Large intestine (tissue), 3 donors: Measurements from ENCODE around the gene ADAMTS18. TPM values are rescaled to one million over a fixed set of nuclear protein-coding genes. Genes with fewer than 3 reads are reported as not detected.

Experiments used
- DNase-seq, 2 donors: peaks; one replicate each; pipeline versions ENCODE4 v3.0.0 to v3.0.0-alpha.2; 2013
- H3K27ac ChIP-seq: one replicate; pipeline ENCODE4 v1.5.1; 2013; ENCODE audit warnings: low read length
- H3K27me3 ChIP-seq: 2 replicates; pipeline ENCODE4 v1.6.1; 2013; ENCODE audit warnings: low read length; ENCODE audit not compliant: control insufficient read depth, insufficient read depth
- H3K36me3 ChIP-seq: 2 replicates; pipeline ENCODE4 v1.6.1; 2013; ENCODE audit warnings: low read length; ENCODE audit not compliant: control insufficient read depth, insufficient read depth
- H3K4me1 ChIP-seq: one replicate; pipeline ENCODE4 v1.6.1; 2013; ENCODE audit warnings: low read length; ENCODE audit not compliant: control insufficient read depth, insufficient read depth
- H3K4me3 ChIP-seq: one replicate; pipeline ENCODE4 v1.5.1; 2013; ENCODE audit warnings: low read length
- H3K9me3 ChIP-seq: one replicate; pipeline ENCODE4 v1.6.1; 2013; ENCODE audit warnings: mild to moderate bottlenecking, low read depth, low read length, moderate library complexity; ENCODE audit not compliant: control insufficient read depth
- WGBS: methylation state at CpG from one replicate; pipeline ENCODE4 v1.1.5; 2013; ENCODE audit warnings: low lambda C conversion rate; ENCODE audit not compliant: insufficient coverage; 5-methylcytosine and 5-hydroxymethylcytosine counted together
- polyA plus RNA-seq: library from polyadenylated mRNA; unstranded; fragments of 120-200 nt; gene quantifications from one replicate; pipeline ENCODE4 v1.2.1, GENCODE V29; 2013

Gene ADAMTS18
- polyA plus RNA-seq, 1 donor: 1.9 TPM

- Histone ChIP-seq H3K27ac (no peak overlapping the region), H3K36me3 (no peaks in the 10 kb centered on the region), H3K4me3 (no peak overlapping the region), H3K27me3 (no peaks in the 10 kb centered on the region), H3K4me1 (no peaks in the 10 kb centered on the region), H3K9me3 (no peaks in the 10 kb centered on the region)
- 100% methylated on average over 1 of the region's 5 CpGs for WGBS
- DNase-seq: no peak
Observed at GRCh38 chr16:77457046-77457445, 22.2 kb upstream of the ADAMTS18 start.

- no peak overlapping the region for H3K4me3 ChIP-seq
- no peak overlapping the region for H3K27ac ChIP-seq
- DNase-seq: no peak
- no peaks in the 10 kb centered on the region for H3K36me3 ChIP-seq
- no peaks in the 10 kb centered on the region for H3K27me3 ChIP-seq
- no CpG with 5 or more reads among the region's 3 CpGs for WGBS
- H3K4me1 ChIP-seq: no peaks in the 10 kb centered on the region
- H3K9me3 ChIP-seq: no peaks in the 10 kb centered on the region
Observed at GRCh38 chr16:77452243-77452642, 17.4 kb upstream of the ADAMTS18 start.

DNA sequence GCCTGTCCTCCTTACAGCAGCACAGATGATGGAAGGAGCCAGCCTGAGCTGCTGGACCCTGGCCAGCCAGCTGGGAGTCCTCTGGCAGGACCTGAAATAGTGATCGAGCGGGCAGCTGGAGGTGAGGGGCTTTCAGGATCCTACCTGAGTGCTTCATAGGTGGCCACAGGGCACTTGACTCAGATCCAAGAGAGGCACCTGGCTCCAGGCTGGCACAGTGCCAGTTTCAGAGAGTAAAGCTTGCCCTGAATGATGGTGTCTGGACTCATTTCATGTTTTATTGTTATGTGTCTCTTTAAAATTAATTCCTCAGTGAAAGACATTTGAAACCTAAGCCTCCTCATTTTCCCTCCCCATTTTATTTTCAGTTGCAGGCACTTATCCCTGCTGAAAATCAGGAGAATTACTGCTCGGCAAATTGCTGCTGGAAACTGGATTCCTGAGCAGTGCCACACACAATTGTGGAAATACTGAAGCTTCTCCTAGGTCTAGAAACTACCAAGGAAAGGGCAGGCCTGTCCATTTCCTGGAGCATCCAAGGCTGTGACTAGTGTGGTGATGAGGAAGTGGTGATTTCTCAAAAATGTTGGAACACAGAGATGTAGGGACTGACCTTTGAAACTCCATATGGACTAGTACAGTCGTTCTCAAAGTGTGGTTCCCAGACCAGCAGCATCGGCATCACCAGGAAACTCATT lies 16.1 kb upstream of the ADAMTS18 start:
- Histone ChIP-seq H3K27ac (no peak overlapping the region), H3K4me3 (no peak overlapping the region), H3K36me3 (no peaks in the 10 kb centered on the region), H3K27me3 (no peaks in the 10 kb centered on the region), H3K4me1 (no peaks in the 10 kb centered on the region), H3K9me3 (no peaks in the 10 kb centered on the region)
- no CpG with 5 or more reads among the region's 5 CpGs for WGBS
- peak in 1 of 2 donors; percentile 14 for DNase-seq

GRCh38 chr16:77449208-77449607 lies 14.4 kb upstream of the ADAMTS18 start:
- no peak for DNase-seq
- Histone ChIP-seq H3K36me3 (no peaks in the 10 kb centered on the region), H3K27ac (no peak overlapping the region), H3K4me1 (no peaks in the 10 kb centered on the region), H3K27me3 (no peaks in the 10 kb centered on the region), H3K9me3 (no peaks in the 10 kb centered on the region), H3K4me3 (no peak overlapping the region)

GRCh38 chr16:77445324-77445723 lies 10.5 kb upstream of the ADAMTS18 start:
- WGBS: no CpG with 5 or more reads among the region's 2 CpGs
- H3K9me3 ChIP-seq: no peaks in the 10 kb centered on the region
- DNase-seq: no peak
- no peaks in the 10 kb centered on the region for H3K4me1 ChIP-seq
- no peaks in the 10 kb centered on the region for H3K27me3 ChIP-seq
- H3K36me3 ChIP-seq: no peaks in the 10 kb centered on the region
- H3K27ac ChIP-seq: no peak overlapping the region
- H3K4me3 ChIP-seq: no peak overlapping the region

- H3K36me3 ChIP-seq: no peaks in the 10 kb centered on the region
- no peak for DNase-seq
- WGBS: no CpG with 5 or more reads among the region's 1 CpG
- H3K4me3 ChIP-seq: no peak overlapping the region
- no peaks in the 10 kb centered on the region for H3K27me3 ChIP-seq
- H3K27ac ChIP-seq: no peak overlapping the region
- H3K9me3 ChIP-seq: no peaks in the 10 kb centered on the region
- H3K4me1 ChIP-seq: no peaks in the 10 kb centered on the region
Observed at GRCh38 chr16:77444147-77444460, 9.3 kb upstream of the ADAMTS18 start.

DNA sequence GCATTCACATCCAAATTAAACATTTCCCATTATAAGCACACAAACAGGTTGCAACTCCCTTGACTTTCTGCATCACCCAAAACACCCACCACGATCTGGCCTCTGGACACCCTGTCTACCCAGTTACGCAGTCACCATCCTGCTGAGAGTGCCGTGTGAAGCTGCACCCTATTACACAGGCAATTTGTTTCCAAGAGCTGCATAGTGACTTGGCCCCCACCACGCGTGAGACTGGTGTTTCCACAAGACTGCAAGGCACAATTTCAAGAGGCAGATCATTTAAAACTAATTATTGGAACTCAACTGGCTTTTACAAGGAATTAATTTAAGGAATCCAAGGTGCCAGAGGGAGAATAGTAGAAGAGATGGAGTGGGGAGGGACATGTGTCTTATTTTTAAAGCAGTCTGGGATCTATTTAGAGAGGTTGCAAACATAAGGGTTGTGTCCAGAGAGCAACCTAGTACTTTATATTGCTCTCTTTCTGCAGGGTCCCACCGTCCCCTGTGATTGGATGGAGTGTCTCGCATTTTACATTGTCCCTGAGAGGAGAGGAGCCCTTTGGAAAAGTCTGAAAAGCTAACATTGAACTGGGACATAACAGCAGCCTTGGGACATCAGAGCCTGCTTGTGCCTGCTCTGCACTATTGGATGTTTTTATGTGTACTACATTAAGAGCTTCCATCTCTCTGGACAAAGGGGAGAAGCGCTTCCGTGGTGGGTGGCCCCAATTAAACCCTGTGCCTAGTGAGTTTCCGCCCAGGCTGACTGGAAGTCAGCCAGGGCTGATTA lies 8.7 kb upstream of the ADAMTS18 start:
- Histone ChIP-seq H3K4me3 (no peak overlapping the region), H3K9me3 (no peaks in the 10 kb centered on the region), H3K36me3 (no peaks in the 10 kb centered on the region), H3K27ac (no peak overlapping the region), H3K27me3 (no peaks in the 10 kb centered on the region), H3K4me1 (no peaks in the 10 kb centered on the region)
- DNase-seq: no peak
- WGBS: no CpG with 5 or more reads among the region's 10 CpGs

- H3K9me3 ChIP-seq: no peaks in the 10 kb centered on the region
- H3K4me1 ChIP-seq: no peaks in the 10 kb centered on the region
- H3K27me3 ChIP-seq: peaks cover 7% of the 10 kb centered on the region
- no peak for DNase-seq
- H3K27ac ChIP-seq: no peak overlapping the region
- no peak overlapping the region for H3K4me3 ChIP-seq
- no peaks in the 10 kb centered on the region for H3K36me3 ChIP-seq
- WGBS: no CpG with 5 or more reads among the region's 2 CpGs
Observed at GRCh38 chr16:77442078-77442477, 7.2 kb upstream of the ADAMTS18 start.

- WGBS: 7% methylated on average over 2 of the region's 3 CpGs
- H3K4me3 ChIP-seq: no peak overlapping the region
- no peaks in the 10 kb centered on the region for H3K9me3 ChIP-seq
- no peaks in the 10 kb centered on the region for H3K36me3 ChIP-seq
- no peak overlapping the region for H3K27ac ChIP-seq
- DNase-seq: no peak
- peaks cover 33% of the 10 kb centered on the region for H3K27me3 ChIP-seq
- H3K4me1 ChIP-seq: no peaks in the 10 kb centered on the region
Observed at GRCh38 chr16:77439106-77439505, 4.3 kb upstream of the ADAMTS18 start.

GRCh38 chr16:77437859-77438258 lies 3.0 kb upstream of the ADAMTS18 start:
- Histone ChIP-seq H3K36me3 (no peaks in the 10 kb centered on the region), H3K9me3 (no peaks in the 10 kb centered on the region), H3K4me3 (no peak overlapping the region), H3K27me3 (peaks cover 45% of the 10 kb centered on the region), H3K27ac (no peak overlapping the region), H3K4me1 (no peaks in the 10 kb centered on the region)
- DNase-seq: no peak
- 71% methylated on average over 1 of the region's 2 CpGs for WGBS
